Neural progenitor cell (in vitro differentiated cells): ENCODE results near the gene OR52L1.

Experiments
- EZH2 ChIP-seq: fragments of 200-600 bp; sonication (generic); IDR thresholded peaks from 2 replicates; pipeline ENCODE4 v1.6.1; 2017; ENCODE audit warnings: antibody characterized with exemption, mild to moderate bottlenecking, moderate library complexity
- EZH2phosphoT487 ChIP-seq: fragments of 200-600 bp; sonication (generic); IDR thresholded peaks from 2 replicates; pipeline ENCODE4 v1.6.1; 2017; ENCODE audit warnings: antibody characterized with exemption
- TF ChIP-seq, protein P1 (sequence below): fragments of 200-600 bp; sonication (generic); IDR thresholded peaks from 2 replicates; pipeline ENCODE4 v1.5.1; 2017; ENCODE audit warnings: antibody characterized with exemption, mild to moderate bottlenecking

DNA sequence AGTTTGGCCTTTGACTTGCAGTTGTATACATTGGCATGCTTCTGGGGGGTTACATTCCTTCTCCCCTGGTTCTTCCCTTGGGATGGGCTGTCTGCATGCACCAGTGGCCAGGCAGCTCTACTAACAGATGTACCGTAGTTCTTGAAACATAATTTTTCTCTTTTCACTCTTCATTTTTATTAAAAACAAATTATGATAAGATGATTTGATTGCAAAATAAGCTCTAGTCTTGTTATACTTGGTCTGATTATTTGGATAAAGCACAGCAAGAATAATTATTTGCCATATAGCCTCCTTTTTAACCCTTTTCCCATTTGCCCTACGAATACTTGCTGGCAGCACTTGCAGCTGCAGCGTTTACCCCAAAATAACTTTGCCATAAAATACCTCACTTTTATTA is 31.2 kb downstream of the OR52L1 start:
- TF ChIP-seq, protein P1, sequence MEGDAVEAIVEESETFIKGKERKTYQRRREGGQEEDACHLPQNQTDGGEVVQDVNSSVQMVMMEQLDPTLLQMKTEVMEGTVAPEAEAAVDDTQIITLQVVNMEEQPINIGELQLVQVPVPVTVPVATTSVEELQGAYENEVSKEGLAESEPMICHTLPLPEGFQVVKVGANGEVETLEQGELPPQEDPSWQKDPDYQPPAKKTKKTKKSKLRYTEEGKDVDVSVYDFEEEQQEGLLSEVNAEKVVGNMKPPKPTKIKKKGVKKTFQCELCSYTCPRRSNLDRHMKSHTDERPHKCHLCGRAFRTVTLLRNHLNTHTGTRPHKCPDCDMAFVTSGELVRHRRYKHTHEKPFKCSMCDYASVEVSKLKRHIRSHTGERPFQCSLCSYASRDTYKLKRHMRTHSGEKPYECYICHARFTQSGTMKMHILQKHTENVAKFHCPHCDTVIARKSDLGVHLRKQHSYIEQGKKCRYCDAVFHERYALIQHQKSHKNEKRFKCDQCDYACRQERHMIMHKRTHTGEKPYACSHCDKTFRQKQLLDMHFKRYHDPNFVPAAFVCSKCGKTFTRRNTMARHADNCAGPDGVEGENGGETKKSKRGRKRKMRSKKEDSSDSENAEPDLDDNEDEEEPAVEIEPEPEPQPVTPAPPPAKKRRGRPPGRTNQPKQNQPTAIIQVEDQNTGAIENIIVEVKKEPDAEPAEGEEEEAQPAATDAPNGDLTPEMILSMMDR: no peak
- TF ChIP-seq EZH2: no peak
- TF ChIP-seq EZH2phosphoT487: no peak
